Left lobe of liver (tissue), 1 donor: Measurements from ENCODE around the gene C4orf36. TPM values are rescaled to one million over a fixed set of nuclear protein-coding genes. Genes with fewer than 3 reads are reported as not detected.

Experiments
- total RNA-seq: library from RNA; stranded (reverse); gene quantifications from one replicate; pipeline ENCODE4 v1.2.1, GENCODE V29; 2021
- donor health status: DM: no; HTN: yes; CAD: no.

C4orf36 gene
- total RNA-seq, 1 donor from 2014 or later = not detected

Other genes starting within 250 kb of the C4orf36 start
- 0.20 TPM for gene SLC10A6, start 43.0 kb downstream of the C4orf36 start, total RNA-seq
- gene AFF1, start 42.6 kb upstream of the C4orf36 start, total RNA-seq = 37.2 TPM